BE2C (cell line): ENCODE data around the gene SIM2.

Experiments used
- DNase-seq: peaks from one replicate; pipeline ENCODE4 v3.0.0-alpha.2; 2020
- H3K27me3 ChIP-seq: fragments of 250-450 bp; sonication (Bioruptor Pico); 2 replicates; pipeline ENCODE4 v1.5.1; 2020; ENCODE audit warnings: mild to moderate bottlenecking
- H3K36me3 ChIP-seq: fragments of 250-450 bp; sonication (Bioruptor Pico); 2 replicates; pipeline ENCODE4 v1.5.1; 2020; ENCODE audit warnings: mild to moderate bottlenecking
- H3K4me1 ChIP-seq: fragments of 250-450 bp; sonication (Bioruptor Pico); 2 replicates; pipeline ENCODE4 v1.5.1; 2020
- H3K4me3 ChIP-seq: 2 replicates; pipeline ENCODE4 v1.5.1; 2011; ENCODE audit warnings: low read depth, low read length
- H3K9me3 ChIP-seq: fragments of 250-450 bp; sonication (Bioruptor Pico); 2 replicates; pipeline ENCODE4 v1.5.1; 2020
- CTCF ChIP-seq: IDR thresholded peaks from 2 replicates; pipeline ENCODE4 v1.5.1; 2012; ENCODE audit warnings: mild to moderate bottlenecking, low read depth, low read length

SIM2 gene

GRCh38 chr21:36694593-36695282, 4.2 kb upstream of the SIM2 start:
- Histone ChIP-seq H3K4me1 (no peaks in the 10 kb centered on the region), H3K9me3 (no peaks in the 10 kb centered on the region), H3K36me3 (no peaks in the 10 kb centered on the region), H3K27me3 (peaks cover 99% of the 10 kb centered on the region), H3K4me3 (no peak overlapping the region)
- no peak for DNase-seq
- TF ChIP-seq CTCF: no peak

DNA sequence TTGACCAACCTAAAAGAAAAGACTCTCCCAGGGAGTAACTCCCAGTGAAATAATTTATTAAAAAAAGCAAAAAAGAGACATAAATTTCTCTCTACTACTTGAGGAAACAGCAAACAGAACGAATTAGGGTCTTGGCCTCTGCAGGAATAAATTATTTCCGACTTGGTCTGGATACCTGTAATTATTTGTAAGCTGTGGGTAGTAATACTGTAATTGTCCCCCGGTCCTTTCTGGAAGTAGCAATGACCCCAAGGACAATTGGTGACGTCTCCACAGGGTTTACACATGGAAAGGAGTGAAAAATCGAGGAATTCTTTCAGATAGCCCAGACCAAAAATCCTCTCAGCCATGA, 3.7 kb upstream of the SIM2 start:
- no peaks in the 10 kb centered on the region for H3K36me3 ChIP-seq
- no peak for DNase-seq
- H3K27me3 ChIP-seq: peaks cover 99% of the 10 kb centered on the region
- H3K9me3 ChIP-seq: no peaks in the 10 kb centered on the region
- H3K4me3 ChIP-seq: no peak overlapping the region
- H3K4me1 ChIP-seq: no peaks in the 10 kb centered on the region
- TF ChIP-seq CTCF: no peak

GRCh38 chr21:36695671-36696389, 3.1 kb upstream of the SIM2 start:
- H3K36me3 ChIP-seq: no peaks in the 10 kb centered on the region
- no peak for DNase-seq
- no peak overlapping the region for H3K4me3 ChIP-seq
- H3K27me3 ChIP-seq: peaks cover 99% of the 10 kb centered on the region
- no peaks in the 10 kb centered on the region for H3K9me3 ChIP-seq
- H3K4me1 ChIP-seq: no peaks in the 10 kb centered on the region
- TF ChIP-seq CTCF: no peak

DNA sequence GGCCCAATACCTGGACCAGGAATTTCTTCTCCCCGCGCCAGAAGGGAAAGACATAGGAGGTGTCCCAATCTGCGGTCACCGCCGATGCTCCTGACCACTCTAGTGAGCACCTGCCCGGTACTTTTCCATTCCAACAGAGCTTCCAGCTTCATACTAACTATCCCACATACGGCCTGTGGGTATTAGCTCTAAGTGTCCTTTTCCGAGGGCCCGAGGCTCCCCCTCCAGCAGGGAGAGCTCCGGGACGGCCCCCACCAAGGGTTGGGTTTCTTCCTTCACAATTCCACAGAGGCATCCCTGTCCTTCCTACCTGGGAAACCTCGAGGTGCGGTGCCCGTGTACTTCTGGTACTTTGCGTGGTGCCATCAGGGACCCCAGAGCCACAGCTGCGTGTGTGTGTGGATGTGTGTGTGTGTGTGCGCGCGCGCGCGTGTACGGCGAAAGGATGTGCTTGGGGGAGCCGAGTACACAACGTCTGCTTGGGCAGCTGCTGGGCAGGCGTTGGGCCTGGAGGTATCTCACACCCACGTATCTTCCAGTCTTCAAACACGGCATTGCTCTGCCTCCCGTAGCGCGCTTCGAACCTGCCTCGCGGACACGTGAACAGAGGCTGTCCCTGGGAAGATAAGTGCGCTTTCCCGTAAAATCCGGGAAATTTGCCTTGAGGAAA, 2.4 kb upstream of the SIM2 start:
- H3K27me3 ChIP-seq: peaks cover 99% of the 10 kb centered on the region
- TF ChIP-seq CTCF: no peak
- no peak overlapping the region for H3K4me3 ChIP-seq
- no peaks in the 10 kb centered on the region for H3K9me3 ChIP-seq
- no peaks in the 10 kb centered on the region for H3K36me3 ChIP-seq
- H3K4me1 ChIP-seq: no peaks in the 10 kb centered on the region
- no peak for DNase-seq

DNA sequence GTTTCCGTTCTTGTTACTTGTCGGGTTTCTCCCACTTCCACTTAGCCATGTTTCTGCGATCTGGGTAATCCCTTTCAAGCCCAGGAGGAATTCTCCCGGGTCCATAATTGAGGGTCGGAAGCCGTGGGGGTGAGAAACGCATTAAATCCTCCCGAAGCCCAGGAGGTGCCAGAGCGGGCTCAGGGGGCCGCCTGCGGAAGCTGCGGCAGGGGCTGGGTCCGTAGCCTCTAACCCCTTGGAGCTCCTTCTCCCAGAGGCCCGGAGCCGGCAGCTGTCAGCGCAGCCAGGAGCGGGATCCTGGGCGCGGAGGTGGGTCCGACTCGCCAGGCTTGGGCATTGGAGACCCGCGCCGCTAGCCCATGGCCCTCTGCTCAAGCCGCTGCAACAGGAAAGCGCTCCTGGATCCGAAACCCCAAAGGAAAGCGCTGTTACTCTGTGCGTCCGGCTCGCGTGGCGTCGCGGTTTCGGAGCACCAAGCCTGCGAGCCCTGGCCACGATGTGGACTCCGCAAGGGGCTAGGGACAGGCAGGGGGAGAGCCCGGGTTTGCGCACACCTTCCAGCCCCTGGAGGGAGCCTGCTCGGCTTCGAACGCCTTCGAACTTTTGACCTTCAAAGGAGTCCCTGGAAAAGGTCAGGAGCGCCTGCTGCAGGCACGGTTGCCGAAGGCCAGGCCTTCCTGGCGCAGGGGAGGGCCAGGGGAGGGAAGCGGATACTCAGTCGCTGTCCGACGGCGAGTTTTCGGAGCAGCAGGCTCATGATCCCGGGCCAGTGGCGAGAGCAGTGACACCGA, 1.7 kb upstream of the SIM2 start:
- H3K4me3 ChIP-seq: no peak overlapping the region
- no peak for DNase-seq
- H3K9me3 ChIP-seq: no peaks in the 10 kb centered on the region
- peaks cover 99% of the 10 kb centered on the region for H3K27me3 ChIP-seq
- TF ChIP-seq CTCF: no peak
- H3K4me1 ChIP-seq: no peaks in the 10 kb centered on the region
- H3K36me3 ChIP-seq: no peaks in the 10 kb centered on the region
